ENCODE measurements around the gene CAND1.

GRCh38 chr12:67305544-67305943, 36.4 kb downstream of the CAND1 start:
- TF ChIP-seq CTCF (IDR thresholded peaks at IDR 0.05) = no peak
- no peak for TF ChIP-seq POLR2A (IDR thresholded peaks at IDR 0.05)

All from thyroid gland (tissue), 4 donors.